Heart left ventricle (tissue), 16 donors: Measurements from ENCODE around the gene ACTR10. TPM values are rescaled to one million over a fixed set of nuclear protein-coding genes. Genes with fewer than 3 reads are reported as not detected.
A peak's percentile ranks its signal among the peaks of the same experiment; 100 is the strongest.

Experiments used
- ATAC-seq, 4 donors: fragments of 200-7000 bp; cut with Tn5 transposase; one replicate each; pipeline ENCODE4 v1.9.1; 2020 to 2022; ENCODE audit warnings: moderate library complexity in 4 of 4, mild to moderate bottlenecking in 3 of 4, moderate number of reproducible peaks in 1 of 4
- DNase-seq, 5 donors: peaks; one replicate each; pipeline ENCODE4 v3.0.0-alpha.2; 2020
- H3K27ac ChIP-seq, 12 donors: fragments of 200-600 bp; sonication (generic) in 4 of 12; one replicate each; pipeline versions ENCODE4 v1.5.0 to v1.8.0; 2016 to 2022; ENCODE audit warnings: mild to moderate bottlenecking in 2 of 12
- H3K27me3 ChIP-seq, 9 donors: fragments of 200-600 bp; sonication (generic) in 2 of 9; one replicate each; pipeline versions ENCODE4 v1.5.1 to v1.8.0; 2016 to 2022; ENCODE audit warnings: mild to moderate bottlenecking in 3 of 9
- H3K36me3 ChIP-seq, 9 donors: fragments of 200-600 bp; sonication (generic) in 2 of 9; one replicate each; pipeline versions ENCODE4 v1.5.0 to v1.8.0; 2018 to 2022; ENCODE audit warnings: mild to moderate bottlenecking in 2 of 9
- H3K4me1 ChIP-seq, 12 donors: fragments of 200-600 bp; sonication (generic) in 4 of 12; one replicate each; pipeline versions ENCODE4 v1.5.0 to v1.8.0; 2016 to 2022; ENCODE audit warnings: mild to moderate bottlenecking in 3 of 12
- H3K4me3 ChIP-seq, 12 donors: fragments of 200-600 bp; sonication (generic) in 4 of 12; one replicate each; pipeline versions ENCODE4 v1.5.0 to v1.8.0; 2017 to 2022; ENCODE audit warnings: mild to moderate bottlenecking in 9 of 12, moderate library complexity in 4 of 12
- H3K9me3 ChIP-seq, 12 donors: fragments of 200-600 bp; sonication (generic) in 4 of 12; one replicate each; pipeline versions ENCODE4 v1.5.0 to v1.8.0; 2016 to 2022; ENCODE audit warnings: mild to moderate bottlenecking in 1 of 12
- POLR2A ChIP-seq, 2 donors: fragments of 450-650 bp; IDR thresholded peaks; one replicate each; pipeline ENCODE4 v1.6.1; 2017; ENCODE audit warnings: antibody characterized with exemption in 2 of 2, mild to moderate bottlenecking in 2 of 2, moderate library complexity in 2 of 2
- WGBS, 4 donors: extraction: QIAGEN DNeasy Blood & Tissue Kit in 2 of 4; methylation state at CpG; one replicate each; pipeline versions ENCODE4 v1.1.5 to v1.1.7; 2013 to 2018; 5-methylcytosine and 5-hydroxymethylcytosine counted together
- intact Hi-C, 10 donors: fragments of 100-400 bp; cut with DNase I; formaldehyde crosslinking; loops; one replicate each; pipeline versions ENCODE4 v1.11.1 to v1.14.2; 2022
- polyA plus RNA-seq, 2 donors: library from polyadenylated mRNA; stranded (reverse); fragments of 200-250 nt; gene quantifications; one replicate each; pipeline ENCODE4 v1.2.3, GENCODE V29; 2013
- total RNA-seq, 9 donors: library from RNA; depleted of rRNA in 2 of 9; stranded (reverse); fragments of >200 nt in 2 of 9; fragmentation: NEBNext Ultra II Directional in 3 of 9; extraction: Animal tissue kit (Norgen Biotek cat#: 25700) in 3 of 9; gene quantifications; one replicate each; pipeline versions ENCODE4 v1.1.0 to v1.2.4, GENCODE V29; 2016 to 2023
- TF ChIP-seq, protein P1 (sequence below), 12 donors: fragments of 200-600 bp; sonication (generic) in 4 of 12; IDR thresholded peaks; one replicate each; pipeline versions ENCODE4 v1.5.0 to v1.8.0; 2018 to 2022; ENCODE audit warnings: antibody characterized with exemption in 12 of 12, mild to moderate bottlenecking in 5 of 12
- donor health status: ischemic (EF 13 %, LVEDD 7.1; RV severe dilation, severe dysfunction).
- donor health status: healthy with polysubstance abuse.
- donor health status: DM: no; HTN: yes; CAD: no.
- donor health status: DM: no; HTN: no; CAD: no.
- donor health status: ischemic (EF 25% LVEDD 6.9; RV normal size, moderate dysfunction).
- donor health status: ischemic (EF 25% LVEDD 5.7; RV mildly dilated, moderate dysfunction).
- donor health status: healthy.
- donor health status: DM: yes; HTN: yes; CAD: no.
- donor health status: ischemic (EF 35%, LVEDD 5.7; RV mildly dilated, moderate dysfunction).
- donor health status: nonischemic (EF 11% LVEDD 7.7; RV severe dilation, severe dysfunction).
- donor health status: DM: yes; HTN: yes; CAD: no.
- donor health status: PGD.
- donor health status: ischemic (EF 29% LVEDD 5.4; RV normal size, mild dysfunction).
- donor health status: nonischemic (EF 23%, LVEDD 6.1; RV moderate dilation, normal function).

ACTR10 gene
- total and polyA plus RNA-seq, 11 donors: 66.3 to 86.9 (median 78.3) TPM

DNA sequence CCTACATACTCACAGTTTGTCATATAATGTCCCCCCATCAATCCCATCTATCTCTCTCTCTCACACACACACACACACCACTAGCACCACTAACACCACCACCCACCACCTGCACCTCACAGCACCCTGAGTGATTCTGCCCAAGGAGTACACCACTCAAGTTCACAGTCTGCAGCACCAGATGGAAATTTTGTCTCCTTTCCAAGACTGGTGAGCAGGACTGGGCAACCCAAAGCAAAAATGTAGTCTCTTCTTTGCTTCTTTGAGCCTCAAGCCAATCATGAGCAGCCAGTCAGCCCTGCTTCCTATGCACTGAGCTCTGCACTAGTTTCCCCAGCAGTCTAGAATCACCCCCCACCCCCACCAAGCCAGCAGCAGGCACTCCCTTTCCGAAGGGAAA lies 32.9 kb upstream of the ACTR10 start:
- no peaks in the 10 kb centered on the region for H3K36me3 ChIP-seq
- no peak for DNase-seq
- no peak overlapping the region for H3K27ac ChIP-seq
- WGBS, 4 donors: 47 to 56% (median 54%) methylated on average over 1 of the region's 1 CpG
- no peak for TF ChIP-seq POLR2A (IDR thresholded peaks at IDR 0.05)
- TF ChIP-seq, protein P1, sequence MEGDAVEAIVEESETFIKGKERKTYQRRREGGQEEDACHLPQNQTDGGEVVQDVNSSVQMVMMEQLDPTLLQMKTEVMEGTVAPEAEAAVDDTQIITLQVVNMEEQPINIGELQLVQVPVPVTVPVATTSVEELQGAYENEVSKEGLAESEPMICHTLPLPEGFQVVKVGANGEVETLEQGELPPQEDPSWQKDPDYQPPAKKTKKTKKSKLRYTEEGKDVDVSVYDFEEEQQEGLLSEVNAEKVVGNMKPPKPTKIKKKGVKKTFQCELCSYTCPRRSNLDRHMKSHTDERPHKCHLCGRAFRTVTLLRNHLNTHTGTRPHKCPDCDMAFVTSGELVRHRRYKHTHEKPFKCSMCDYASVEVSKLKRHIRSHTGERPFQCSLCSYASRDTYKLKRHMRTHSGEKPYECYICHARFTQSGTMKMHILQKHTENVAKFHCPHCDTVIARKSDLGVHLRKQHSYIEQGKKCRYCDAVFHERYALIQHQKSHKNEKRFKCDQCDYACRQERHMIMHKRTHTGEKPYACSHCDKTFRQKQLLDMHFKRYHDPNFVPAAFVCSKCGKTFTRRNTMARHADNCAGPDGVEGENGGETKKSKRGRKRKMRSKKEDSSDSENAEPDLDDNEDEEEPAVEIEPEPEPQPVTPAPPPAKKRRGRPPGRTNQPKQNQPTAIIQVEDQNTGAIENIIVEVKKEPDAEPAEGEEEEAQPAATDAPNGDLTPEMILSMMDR (IDR thresholded peaks at IDR 0.05): no peak
- intact Hi-C loops: loop anchor here in 6 of 10 donors (2.0 to 5.0 kb wide), 4 partner anchors 58 to 670 kb away; no protein-coding TSS in a partner anchor
- H3K4me1 ChIP-seq: peaks cover 0 to 7% (median 0%) of the 10 kb centered on the region in 12 donors
- no peaks in the 10 kb centered on the region for H3K9me3 ChIP-seq
- no peak overlapping the region for H3K4me3 ChIP-seq
- ATAC-seq: no peak
- no peaks in the 10 kb centered on the region for H3K27me3 ChIP-seq

DNA sequence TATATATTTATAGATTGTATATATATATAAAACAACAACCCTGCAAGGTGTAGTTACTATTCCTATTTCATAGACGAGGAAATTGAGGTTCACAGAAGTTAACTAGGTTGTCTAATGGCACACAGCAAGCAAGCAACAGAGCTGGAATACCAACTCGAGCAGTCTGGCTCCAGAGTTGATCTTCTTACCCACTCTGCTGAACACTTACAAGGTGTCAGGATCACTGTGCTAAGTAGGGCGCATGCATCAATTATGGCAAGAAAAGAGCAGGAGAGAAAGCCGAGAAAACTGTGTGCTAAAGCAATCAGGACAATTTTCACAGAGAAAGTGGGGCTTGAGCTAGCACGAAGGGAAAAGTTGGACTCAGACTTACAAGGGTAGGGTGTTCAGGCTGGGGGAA lies 32.1 kb upstream of the ACTR10 start:
- 84 to 90% (median 85%) methylated on average over 5 of the region's 5 CpGs for WGBS, 4 donors
- TF ChIP-seq POLR2A (IDR thresholded peaks at IDR 0.05): no peak
- TF ChIP-seq, protein P1 (IDR thresholded peaks at IDR 0.05): no peak
- Histone ChIP-seq H3K27ac (no peak overlapping the region), H3K4me3 (no peak overlapping the region), H3K9me3 (no peaks in the 10 kb centered on the region), H3K4me1 (peaks cover 0 to 7% (median 0%) of the 10 kb centered on the region in 12 donors), H3K27me3 (no peaks in the 10 kb centered on the region), H3K36me3 (no peaks in the 10 kb centered on the region)
- intact Hi-C loops: loop anchor here in 6 of 10 donors (2.0 to 5.0 kb wide), 4 partner anchors 59 to 671 kb away; no protein-coding TSS in a partner anchor
- DNase-seq (no peak), ATAC-seq (no peak)

DNA sequence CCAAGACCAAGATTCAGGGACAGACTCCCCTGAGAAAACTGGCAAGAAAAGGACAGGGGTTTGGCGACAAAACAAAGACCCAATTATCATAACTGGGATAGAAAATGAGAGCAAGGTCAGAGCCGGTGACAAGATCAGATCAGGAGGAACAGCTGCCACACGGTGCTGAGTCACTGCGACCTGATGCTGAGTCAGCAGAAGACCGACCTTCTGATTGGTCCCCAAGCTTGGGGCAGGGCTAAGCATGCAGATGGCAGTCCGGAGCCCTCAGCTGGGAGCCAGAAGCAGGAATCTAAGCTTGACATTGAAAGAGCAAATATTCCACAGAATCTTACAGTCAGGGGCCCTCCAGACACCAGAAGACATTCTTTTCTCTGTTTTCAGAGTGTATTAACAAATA lies 28.9 kb upstream of the ACTR10 start:
- intact Hi-C loops: no loop called here
- H3K27me3 ChIP-seq: no peaks in the 10 kb centered on the region
- no peak overlapping the region for H3K27ac ChIP-seq
- DNase-seq (peak; percentile 50 to 80 (median 70)), ATAC-seq (peak in 3 of 4 donors; percentile 88 to 95 (median 92))
- H3K4me3 ChIP-seq: no peak overlapping the region
- TF ChIP-seq, protein P1 (IDR thresholded peaks at IDR 0.05): no peak
- no peak for TF ChIP-seq POLR2A (IDR thresholded peaks at IDR 0.05)
- no peaks in the 10 kb centered on the region for H3K9me3 ChIP-seq
- no peaks in the 10 kb centered on the region for H3K36me3 ChIP-seq
- 15 to 22% (median 20%) methylated on average over 6 of the region's 6 CpGs for WGBS, 4 donors
- peaks cover 0 to 7% (median 0%) of the 10 kb centered on the region in 12 donors for H3K4me1 ChIP-seq

DNA sequence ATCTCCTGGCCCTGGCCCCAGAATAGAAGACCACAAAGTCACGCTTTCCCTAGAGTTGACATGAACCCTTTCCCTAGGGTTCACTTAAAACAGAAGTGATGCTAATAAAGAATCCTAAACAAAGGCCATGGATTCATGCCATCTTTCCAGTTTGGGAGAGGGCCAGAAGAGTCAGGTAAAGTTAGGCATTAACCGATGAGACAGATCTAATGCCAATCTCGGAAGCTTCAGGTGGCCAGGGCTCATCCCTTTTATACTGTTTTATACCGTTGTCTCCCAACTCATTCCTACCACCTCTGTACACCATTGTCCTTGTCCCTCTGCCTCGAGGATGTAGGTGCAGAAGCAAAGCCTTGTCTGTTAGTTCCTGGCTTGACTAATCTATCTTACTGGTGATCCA lies 22.8 kb upstream of the ACTR10 start:
- Histone ChIP-seq H3K4me1 (no peaks in the 10 kb centered on the region), H3K4me3 (no peak overlapping the region), H3K9me3 (no peaks in the 10 kb centered on the region), H3K27ac (no peak overlapping the region), H3K36me3 (no peaks in the 10 kb centered on the region), H3K27me3 (no peaks in the 10 kb centered on the region)
- ATAC-seq: no peak
- DNase-seq: no peak
- WGBS, 4 donors: 72 to 81% (median 76%) methylated on average over 5 of the region's 5 CpGs
- TF ChIP-seq, protein P1 (IDR thresholded peaks at IDR 0.05): no peak
- TF ChIP-seq POLR2A (IDR thresholded peaks at IDR 0.05): no peak
- intact Hi-C loops: no loop called here
